GM12878 (cell line): ENCODE measurements around the gene EML1. TPM values are rescaled to one million over a fixed set of nuclear protein-coding genes. Genes with fewer than 3 reads are reported as not detected.

Source experiments
- ATAC-seq: fragments of 200-7000 bp; cut with Tn5 transposase; 3 replicates; pipeline ENCODE4 v1.9.1; 2020; ENCODE audit warnings: mild to moderate bottlenecking, moderate library complexity
- BruUV-seq: library from RNA; stranded (reverse); fragments of 400-500 nt; replicated peaks from 2 replicates; lab custom pipeline; 2021; lab: Mats Ljungman, UMichigan
- CTCF ChIA-PET: fragments of 300-600 bp; sonication (Branson Sonifier 250); formaldehyde crosslinking; extraction: SDS; loops from one replicate; lab custom pipeline; 2021; ENCODE audit warnings: inconsistent platforms; lab: Yijun Ruan, JAX
- POLR2A ChIA-PET: fragments of 350-600 bp; formaldehyde crosslinking; extraction: SDS; loops from one replicate; lab custom pipeline; 2021; ENCODE audit warnings: inconsistent platforms; lab: Charles Lee
- RAD21 ChIA-PET: fragments of 300-600 bp; sonication (Branson Sonifier 250); formaldehyde crosslinking; loops from one replicate; lab custom pipeline; 2023; ENCODE audit warnings: antibody characterized with exemption; ENCODE audit not compliant: unreplicated experiment; lab: Charles Lee
- SMC1A ChIA-PET: fragments of 300-600 bp; sonication (Branson Sonifier 250); formaldehyde crosslinking; loops from one replicate; lab custom pipeline; 2023; ENCODE audit not compliant: unreplicated experiment, uncharacterized antibody; lab: Charles Lee
- DNase-seq: peaks from one replicate; pipeline ENCODE4 v3.0.0-alpha.2; 2011; ENCODE audit warnings: low read depth, low spot score
- FAIRE-seq: peaks from 3 replicates; lab custom pipeline; 2011; peaks lifted over from hg19 to GRCh38; lab: Jason Lieb, UNC
- H2AFZ ChIP-seq: 2 replicates; pipeline ENCODE4 v1.6.0; 2011; ENCODE audit warnings: low read depth, low read length, control low read depth; ENCODE audit not compliant: control insufficient read depth
- H3K27ac ChIP-seq: 2 replicates; pipeline ENCODE4 v1.5.1; 2011; ENCODE audit warnings: control low read depth; ENCODE audit not compliant: control insufficient read depth, insufficient read depth
- H3K27me3 ChIP-seq, 2 experiments: replicated peaks in 1 of 2; 2 replicates each; pipeline versions ENCODE4 v1.6.0 to v1.6.1; 2011; ENCODE audit warnings: low read length in 1 of 2; ENCODE audit not compliant: control insufficient read depth in 2 of 2, insufficient read depth in 2 of 2
- H3K36me3 ChIP-seq, 2 experiments: 2 replicates each; pipeline ENCODE4 v1.5.1; 2011; ENCODE audit warnings: low read length in 1 of 2; ENCODE audit not compliant: control insufficient read depth in 2 of 2, insufficient read depth in 2 of 2
- H3K4me1 ChIP-seq: 2 replicates; pipeline ENCODE4 v1.6.1; 2011; ENCODE audit warnings: mild to moderate bottlenecking, low read length, moderate library complexity, mixed read lengths; ENCODE audit not compliant: control insufficient read depth, insufficient read depth
- H3K4me2 ChIP-seq: 2 replicates; pipeline ENCODE4 v1.6.0; 2011; ENCODE audit warnings: control low read depth; ENCODE audit not compliant: control insufficient read depth, insufficient read depth
- H3K4me3 ChIP-seq: fragments of 200-600 bp; sonication (generic); 2 replicates; pipeline ENCODE4 v1.5.1; 2016
- H3K79me2 ChIP-seq: 2 replicates; pipeline ENCODE4 v1.6.0; 2011; ENCODE audit warnings: low read length; ENCODE audit not compliant: control insufficient read depth, insufficient read depth
- H3K9ac ChIP-seq: 2 replicates; pipeline ENCODE4 v1.8.0; 2011; ENCODE audit warnings: low read length, control low read depth, mixed read lengths; ENCODE audit not compliant: control insufficient read depth, insufficient read depth
- H3K9me3 ChIP-seq: replicated peaks from 3 replicates; pipeline ENCODE4 v1.5.1; 2011; ENCODE audit warnings: mild to moderate bottlenecking, low read length; ENCODE audit not compliant: control insufficient read depth, insufficient read depth
- H4K20me1 ChIP-seq: 2 replicates; pipeline ENCODE4 v1.6.0; 2011; ENCODE audit not compliant: control insufficient read depth, insufficient read depth
- CBX5 ChIP-seq: sonication (generic); IDR thresholded peaks from 2 replicates; pipeline ENCODE4 v1.6.1; 2016; ENCODE audit warnings: low read depth, moderate library complexity, mild to moderate bottlenecking, inconsistent platforms
- CHD1 ChIP-seq: IDR thresholded peaks from 2 replicates; pipeline ENCODE4 v1.6.1; 2012; ENCODE audit warnings: low read depth, low read length, improper control_type of control experiment
- DPF2 ChIP-seq: fragments of 450-650 bp; IDR thresholded peaks from 2 replicates; pipeline ENCODE4 v1.6.1; 2017; ENCODE audit warnings: mild to moderate bottlenecking
- SREBF2 ChIP-seq: IDR thresholded peaks from 2 replicates; pipeline ENCODE4 v1.6.1; 2012; ENCODE audit warnings: mild to moderate bottlenecking, low read length
- SUPT20H ChIP-seq: IDR thresholded peaks from 2 replicates; pipeline ENCODE4 v1.6.1; 2011; ENCODE audit warnings: low read depth, mild to moderate bottlenecking, low read length, moderate library complexity, borderline replicate concordance; ENCODE audit not compliant: control insufficient read depth
- ZZZ3 ChIP-seq: IDR thresholded peaks from 2 replicates; pipeline ENCODE4 v1.6.1; 2011; ENCODE audit warnings: low read depth; ENCODE audit not compliant: control insufficient read depth, insufficient read length
- WGBS: methylation state at CpG from one replicate; pipeline ENCODE4 v1.1.6; 2016; ENCODE audit warnings: low lambda C conversion rate; ENCODE audit not compliant: insufficient replicate concordance, insufficient coverage; ENCODE audit errors: missing lambda C conversion rate; 5-methylcytosine and 5-hydroxymethylcytosine counted together
- in situ Hi-C: fragments of 300-500 bp; cut with MboI; formaldehyde crosslinking; loops from 9 replicates; pipeline ENCODE4 v1.14.3; 2018; ENCODE audit warnings: mixed read lengths
- intact Hi-C: fragments of 100-400 bp; cut with micrococcal nuclease; formaldehyde crosslinking; loops from one replicate; pipeline ENCODE4 v1.14.2; 2022; ENCODE audit not compliant: unreplicated experiment
- polyA plus RNA-seq, 11 experiments: library from polyadenylated mRNA; depleted of rRNA in 4 of 11; unstranded in 6 of 11; stranded (reverse) in 5 of 11; fragments of >200 nt; fragmentation: Nextera tagmentation in 4 of 11; fragmentation: Illumina TruSeq in 1 of 11; extraction: Ambion mirVana in 4 of 11; extraction: Trizol in 1 of 11; gene quantifications; 1 replicate in 1 of 11; 2 replicates in 10 of 11; pipeline versions ENCODE4 v1.2.1 to v1.2.3, GENCODE V29; 2011 to 2016; ENCODE audit warnings: inconsistent platforms in 2 of 11, missing spikeins in 2 of 11, low read depth in 1 of 11
- total RNA-seq, 4 experiments: library from RNA; depleted of rRNA in 3 of 4; stranded (reverse); fragments of >200 nt in 3 of 4; fragmentation: Illumina TruSeq in 1 of 4; extraction: Trizol in 1 of 4; gene quantifications; 2 replicates each; pipeline versions ENCODE4 v1.2.1 to v1.2.3, GENCODE V29; 2013 to 2021
- TF ChIP-seq, protein P1 (sequence below), 3 experiments: IDR thresholded peaks in 2 of 3; conservative IDR thresholded peaks in 1 of 3; 2 replicates each; pipeline ENCODE4 v1.5.1; 2011; ENCODE audit warnings: low read depth in 3 of 3, low read length in 3 of 3, mild to moderate bottlenecking in 3 of 3, control low read depth in 2 of 3, moderate library complexity in 2 of 3, inconsistent platforms in 1 of 3, mixed read lengths in 1 of 3; ENCODE audit not compliant: control insufficient read depth in 2 of 3, insufficient read depth in 1 of 3; ENCODE audit errors: extremely low read depth in 1 of 3

EML1 gene
- total and polyA plus RNA-seq, 10 of the 15 experiments (the other 5 are each of a cell fraction or from before 2014, with no cell fraction given), result 0.05 to 3.4 (median 0.11) TPM; not detected in 3

GRCh38 chr14:99870617-99871016, 77.4 kb downstream of the EML1 start:
- in situ Hi-C loops, result no loop called here

More at GRCh38 chr14:99870617-99871016, 77.4 kb downstream of the EML1 start:
- RAD21 ChIA-PET, result interaction anchor here (0.6 kb wide), 1 partner anchor 187 kb away, joined by 3 read pairs; no protein-coding TSS in a partner anchor
- SMC1A ChIA-PET, result no interaction called here
- FAIRE-seq, result no peak
- Histone ChIP-seq H3K4me1 (no peaks in the 10 kb centered on the region), H3K9me3 (no peaks in the 10 kb centered on the region), H3K9ac (no peak overlapping the region), H3K79me2 (no peaks in the 10 kb centered on the region), H2AFZ (no peak overlapping the region), H3K36me3 (no peaks in the 10 kb centered on the region), H3K4me2 (no peak overlapping the region), H3K4me3 (no peak overlapping the region), H4K20me1 (no peaks in the 10 kb centered on the region), H3K27me3 (peaks cover 0 to 2% of the 10 kb centered on the region in 2 experiments; a peak in 1 of 4 replicates), H3K27ac (no peak overlapping the region)
- CTCF ChIA-PET, result interaction anchor here (0.8 to 1.1 kb wide), 2 partner anchors 47 to 163 kb away, joined by 3 read pairs; no protein-coding TSS in a partner anchor
- no peak for DNase-seq
- POLR2A ChIA-PET, result interaction anchor here (0.6 kb wide), 1 partner anchor 27 kb away, joined by 3 read pairs; no protein-coding TSS in a partner anchor
- TF ChIP-seq SREBF2 (no peak), CHD1 (no peak), SUPT20H (no peak), DPF2 (no peak), CBX5 (no peak), ZZZ3 (no peak)
- TF ChIP-seq, protein P1, sequence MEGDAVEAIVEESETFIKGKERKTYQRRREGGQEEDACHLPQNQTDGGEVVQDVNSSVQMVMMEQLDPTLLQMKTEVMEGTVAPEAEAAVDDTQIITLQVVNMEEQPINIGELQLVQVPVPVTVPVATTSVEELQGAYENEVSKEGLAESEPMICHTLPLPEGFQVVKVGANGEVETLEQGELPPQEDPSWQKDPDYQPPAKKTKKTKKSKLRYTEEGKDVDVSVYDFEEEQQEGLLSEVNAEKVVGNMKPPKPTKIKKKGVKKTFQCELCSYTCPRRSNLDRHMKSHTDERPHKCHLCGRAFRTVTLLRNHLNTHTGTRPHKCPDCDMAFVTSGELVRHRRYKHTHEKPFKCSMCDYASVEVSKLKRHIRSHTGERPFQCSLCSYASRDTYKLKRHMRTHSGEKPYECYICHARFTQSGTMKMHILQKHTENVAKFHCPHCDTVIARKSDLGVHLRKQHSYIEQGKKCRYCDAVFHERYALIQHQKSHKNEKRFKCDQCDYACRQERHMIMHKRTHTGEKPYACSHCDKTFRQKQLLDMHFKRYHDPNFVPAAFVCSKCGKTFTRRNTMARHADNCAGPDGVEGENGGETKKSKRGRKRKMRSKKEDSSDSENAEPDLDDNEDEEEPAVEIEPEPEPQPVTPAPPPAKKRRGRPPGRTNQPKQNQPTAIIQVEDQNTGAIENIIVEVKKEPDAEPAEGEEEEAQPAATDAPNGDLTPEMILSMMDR (IDR thresholded peaks at IDR 0.05 in 2 of 3, conservative IDR thresholded peaks at IDR 0.05 in 1 of 3; ENCODE audit: control insufficient read depth in 2 of 3, extremely low read depth in 1 of 3, insufficient read depth in 1 of 3, low read depth in 3 of 3, low read length in 3 of 3), result no peak
- intact Hi-C loops, result no loop called here
- BruUV-seq, result no TSS peak
- 58% methylated on average over 3 of the region's 3 CpGs for WGBS
- no peak for ATAC-seq
